ENCODE measurements around the gene BIK. TPM values are rescaled to one million over a fixed set of nuclear protein-coding genes. Genes with fewer than 3 reads are reported as not detected.

Gene BIK
- total RNA-seq, 1 donor from 2014 or later: 9.9 TPM

GRCh38 chr22:43174941-43175531, 64.5 kb downstream of the BIK start:
- H3K4me1 Mint-ChIP-seq: no peaks in the 10 kb centered on the region
- no peaks in the 10 kb centered on the region for H3K27me3 Mint-ChIP-seq (ENCODE audit: low read depth)
- no peak for DNase-seq (ENCODE audit: low spot score in 2 of 2, unreplicated experiment in 2 of 2)
- H3K4me3 Mint-ChIP-seq: no peak overlapping the region
- no peak for TF ChIP-seq CTCF (IDR thresholded peaks at IDR 0.05; ENCODE audit: unreplicated experiment)
- no peak overlapping the region for H3K27ac Mint-ChIP-seq
- peaks cover 30% of the 10 kb centered on the region for H3K36me3 Mint-ChIP-seq
- H3K9me3 Mint-ChIP-seq: no peaks in the 10 kb centered on the region

GRCh38 chr22:43176090-43176489, 65.5 kb downstream of the BIK start:
- no peaks in the 10 kb centered on the region for H3K27me3 Mint-ChIP-seq (ENCODE audit: low read depth)
- no peak for DNase-seq (ENCODE audit: low spot score in 2 of 2, unreplicated experiment in 2 of 2)
- TF ChIP-seq CTCF (IDR thresholded peaks at IDR 0.05; ENCODE audit: unreplicated experiment): no peak
- H3K9me3 Mint-ChIP-seq: no peaks in the 10 kb centered on the region
- peaks cover 30% of the 10 kb centered on the region for H3K36me3 Mint-ChIP-seq
- H3K4me3 Mint-ChIP-seq: no peak overlapping the region
- no peak overlapping the region for H3K27ac Mint-ChIP-seq
- H3K4me1 Mint-ChIP-seq: no peaks in the 10 kb centered on the region

- peaks cover 33% of the 10 kb centered on the region for H3K36me3 Mint-ChIP-seq
- H3K4me3 Mint-ChIP-seq: no peak overlapping the region
- no peak for TF ChIP-seq CTCF (IDR thresholded peaks at IDR 0.05; ENCODE audit: unreplicated experiment)
- no peak for DNase-seq (ENCODE audit: low spot score in 2 of 2, unreplicated experiment in 2 of 2)
- no peaks in the 10 kb centered on the region for H3K4me1 Mint-ChIP-seq
- no peaks in the 10 kb centered on the region for H3K9me3 Mint-ChIP-seq
- H3K27ac Mint-ChIP-seq: no peak overlapping the region
- H3K27me3 Mint-ChIP-seq (ENCODE audit: low read depth): no peaks in the 10 kb centered on the region
These were observed 66.9 kb downstream of the BIK start for GRCh38 chr22:43177479-43177878.

Other genes with a start within 250 kb of the BIK start
- 54.5 to 58.7 TPM (median 56.6 TPM) in 3 replicates for gene PACSIN2, start 95.6 kb upstream of the BIK start, total RNA-seq
- gene TTLL1, start 21.4 kb upstream of the BIK start, total RNA-seq: 14.4 to 18.0 TPM (median 15.3 TPM) in 3 replicates
- gene MCAT, start 32.6 kb downstream of the BIK start, total RNA-seq: 17.4 to 18.1 TPM (median 17.6 TPM) in 3 replicates
- gene TSPO, start 40.8 kb downstream of the BIK start, total RNA-seq: 43.2 to 44.9 TPM (median 44.5 TPM) in 3 replicates
- gene TTLL12, start 76.4 kb downstream of the BIK start, total RNA-seq: 41.3 to 43.5 TPM (median 42.7 TPM) in 3 replicates
- 16.2 to 19.4 TPM (median 19.3 TPM) in 3 replicates for gene SCUBE1, start 232.6 kb downstream of the BIK start, total RNA-seq